ENCODE measurements around the gene CCDC93. TPM values are rescaled to one million over a fixed set of nuclear protein-coding genes. Genes with fewer than 3 reads are reported as not detected.

CCDC93 gene
- total and polyA plus RNA-seq, 9 donors = 10.3 to 33.8 (median 25.4) TPM

DNA sequence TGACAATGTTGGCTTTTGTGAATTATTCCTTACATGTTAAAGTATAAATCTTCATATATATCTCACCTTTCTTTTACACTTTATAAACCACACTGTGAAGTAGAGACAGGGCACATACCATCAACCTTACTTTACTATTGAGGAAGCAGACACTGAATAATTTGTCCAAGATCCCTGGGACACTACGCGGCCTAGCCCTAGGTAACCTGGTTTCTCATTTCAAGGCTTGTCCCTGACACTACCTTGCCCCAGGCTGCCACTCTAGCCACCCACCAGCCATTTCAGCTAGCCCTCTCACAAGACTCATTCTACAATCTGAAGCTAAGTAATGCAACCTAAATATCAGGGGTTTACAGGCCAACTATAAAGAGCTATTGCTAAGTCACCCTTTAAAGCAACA, 26.7 kb downstream of the CCDC93 start:
- Histone ChIP-seq H3K4me1 (ENCODE audit: insufficient read depth) (no peaks in the 10 kb centered on the region), H3K36me3 (no peaks in the 10 kb centered on the region), H3K27me3 (no peaks in the 10 kb centered on the region), H3K9me3 (no peaks in the 10 kb centered on the region), H3K4me3 (no peak overlapping the region), H3K27ac (no peak overlapping the region)
- intact Hi-C loops (cut with DNase I) = no loop called here
- TF ChIP-seq, protein P1, sequence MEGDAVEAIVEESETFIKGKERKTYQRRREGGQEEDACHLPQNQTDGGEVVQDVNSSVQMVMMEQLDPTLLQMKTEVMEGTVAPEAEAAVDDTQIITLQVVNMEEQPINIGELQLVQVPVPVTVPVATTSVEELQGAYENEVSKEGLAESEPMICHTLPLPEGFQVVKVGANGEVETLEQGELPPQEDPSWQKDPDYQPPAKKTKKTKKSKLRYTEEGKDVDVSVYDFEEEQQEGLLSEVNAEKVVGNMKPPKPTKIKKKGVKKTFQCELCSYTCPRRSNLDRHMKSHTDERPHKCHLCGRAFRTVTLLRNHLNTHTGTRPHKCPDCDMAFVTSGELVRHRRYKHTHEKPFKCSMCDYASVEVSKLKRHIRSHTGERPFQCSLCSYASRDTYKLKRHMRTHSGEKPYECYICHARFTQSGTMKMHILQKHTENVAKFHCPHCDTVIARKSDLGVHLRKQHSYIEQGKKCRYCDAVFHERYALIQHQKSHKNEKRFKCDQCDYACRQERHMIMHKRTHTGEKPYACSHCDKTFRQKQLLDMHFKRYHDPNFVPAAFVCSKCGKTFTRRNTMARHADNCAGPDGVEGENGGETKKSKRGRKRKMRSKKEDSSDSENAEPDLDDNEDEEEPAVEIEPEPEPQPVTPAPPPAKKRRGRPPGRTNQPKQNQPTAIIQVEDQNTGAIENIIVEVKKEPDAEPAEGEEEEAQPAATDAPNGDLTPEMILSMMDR (IDR thresholded peaks at IDR 0.05) = no peak
- DNase-seq = no peak
- 94 to 97% (median 96%) methylated on average over 2 of the region's 2 CpGs for WGBS, 3 donors

DNA sequence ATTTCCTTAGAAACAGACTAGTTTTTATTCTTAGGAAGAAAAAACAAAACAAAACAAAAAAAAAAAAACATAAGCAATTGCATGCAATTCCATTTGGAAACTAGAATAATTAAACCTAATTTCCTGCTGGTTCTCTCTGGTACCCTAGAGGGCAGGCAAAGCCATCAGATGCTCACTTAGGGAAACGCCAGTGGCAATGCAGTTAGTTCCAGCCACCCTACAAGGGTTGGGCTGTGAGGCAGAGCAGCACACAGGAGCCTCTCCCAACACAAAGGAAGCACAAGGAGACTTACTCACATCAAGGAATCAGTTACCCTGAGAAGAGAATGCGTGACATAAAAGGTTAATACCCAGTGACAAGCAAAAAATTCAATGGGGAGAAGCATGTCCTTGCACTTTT, 28.8 kb downstream of the CCDC93 start:
- 77 to 81% (median 79%) methylated on average over 2 of the region's 2 CpGs for WGBS, 3 donors
- Histone ChIP-seq H3K4me3 (no peak overlapping the region), H3K36me3 (no peaks in the 10 kb centered on the region), H3K9me3 (no peaks in the 10 kb centered on the region), H3K27me3 (no peaks in the 10 kb centered on the region), H3K4me1 (ENCODE audit: insufficient read depth) (no peaks in the 10 kb centered on the region), H3K27ac (no peak overlapping the region)
- DNase-seq = no peak
- intact Hi-C loops (cut with DNase I) = no loop called here
- TF ChIP-seq EP300 (IDR thresholded peaks at IDR 0.05) = no peak

DNA sequence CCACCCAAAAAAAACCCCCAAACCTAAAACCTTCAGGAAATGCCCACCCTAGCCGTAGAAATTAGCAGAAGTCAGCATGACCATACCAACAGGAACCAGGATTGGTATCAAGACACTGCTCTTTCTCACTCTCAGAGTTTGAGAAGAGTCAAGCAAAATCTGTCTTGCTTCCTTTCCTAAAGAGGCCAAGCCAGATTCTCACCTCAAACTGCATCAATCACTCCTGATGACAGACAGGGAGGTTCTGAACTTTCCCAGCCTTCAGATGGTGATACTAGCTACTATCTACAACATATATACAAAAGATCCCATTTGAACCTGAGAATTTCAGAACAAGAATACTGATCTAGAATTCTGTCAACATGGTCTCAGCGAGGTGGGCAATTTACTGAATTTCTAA, 29.7 kb downstream of the CCDC93 start:
- no peak overlapping the region for H3K4me3 ChIP-seq
- no peaks in the 10 kb centered on the region for H3K27me3 ChIP-seq
- intact Hi-C loops (cut with DNase I) = no loop called here
- no peaks in the 10 kb centered on the region for H3K36me3 ChIP-seq
- TF ChIP-seq EP300 (IDR thresholded peaks at IDR 0.05) = no peak
- TF ChIP-seq, protein P1 (IDR thresholded peaks at IDR 0.05) = no peak
- TF ChIP-seq POLR2A (IDR thresholded peaks at IDR 0.05) = no peak
- no peak overlapping the region for H3K27ac ChIP-seq
- 95 to 97% (median 96%) methylated on average over 2 of the region's 2 CpGs for WGBS, 3 donors
- DNase-seq = no peak
- H3K4me1 ChIP-seq (ENCODE audit: insufficient read depth) = no peaks in the 10 kb centered on the region
- H3K9me3 ChIP-seq = no peaks in the 10 kb centered on the region

DNA sequence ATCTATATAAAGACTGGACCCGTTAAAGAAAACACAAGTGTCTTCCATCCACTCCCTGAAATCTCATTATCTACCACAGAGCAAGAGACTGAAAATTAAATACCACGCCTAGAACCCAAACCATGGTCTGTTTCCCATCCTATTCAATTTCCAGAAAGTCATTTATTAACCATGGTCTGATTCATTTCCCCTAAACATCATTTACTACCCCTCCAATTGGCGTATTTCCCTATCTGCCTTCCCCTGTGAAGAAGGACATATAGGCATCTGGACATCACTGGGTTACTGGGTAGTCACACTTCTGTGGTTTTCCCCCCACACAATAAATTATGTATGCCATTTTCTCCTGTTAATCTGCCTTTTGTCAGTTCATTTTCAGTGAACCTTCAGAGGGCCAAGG, 30.8 kb downstream of the CCDC93 start:
- no peak for TF ChIP-seq POLR2A (IDR thresholded peaks at IDR 0.05)
- TF ChIP-seq, protein P1 (IDR thresholded peaks at IDR 0.05) = no peak
- TF ChIP-seq EP300 (IDR thresholded peaks at IDR 0.05) = no peak
- Histone ChIP-seq H3K9me3 (no peaks in the 10 kb centered on the region), H3K27me3 (no peaks in the 10 kb centered on the region), H3K36me3 (no peaks in the 10 kb centered on the region), H3K4me1 (ENCODE audit: insufficient read depth) (no peaks in the 10 kb centered on the region), H3K4me3 (no peak overlapping the region), H3K27ac (no peak overlapping the region)
- no peak for DNase-seq
- intact Hi-C loops (cut with DNase I) = no loop called here
- 78 to 94% (median 85%) methylated on average over 3 of the region's 3 CpGs for WGBS, 3 donors

DNA sequence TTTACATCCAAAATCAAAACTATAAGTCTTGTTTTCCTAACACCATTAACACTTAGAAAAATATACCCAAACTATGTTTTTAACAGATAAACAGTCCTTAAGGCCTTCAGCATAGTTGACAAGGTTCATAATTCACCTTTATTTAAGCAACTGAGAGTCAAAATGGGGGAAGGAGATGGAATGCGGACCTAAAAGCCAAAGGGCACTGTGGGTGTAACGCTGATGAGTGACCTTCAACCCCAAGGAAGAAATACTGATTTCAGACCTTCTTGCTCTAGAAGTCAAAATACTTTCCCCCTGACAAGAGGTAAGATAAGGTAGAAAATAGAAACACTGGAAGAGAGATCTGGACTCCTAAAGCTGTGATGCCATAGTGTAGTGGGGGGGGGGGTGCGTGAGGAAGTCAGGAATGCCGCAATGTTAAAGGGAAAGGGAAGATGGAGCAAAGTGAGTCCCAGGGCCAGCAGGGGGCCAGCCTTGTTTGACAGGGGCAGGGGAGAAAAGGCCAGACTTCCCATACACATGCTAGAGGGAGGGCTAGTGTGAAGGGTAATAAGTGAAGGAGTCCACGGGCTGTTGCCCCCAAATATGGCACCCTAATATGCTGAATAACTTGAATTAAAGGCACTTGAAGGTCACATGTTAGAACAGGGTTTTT, 31.4 kb downstream of the CCDC93 start:
- DNase-seq = no peak
- Histone ChIP-seq H3K36me3 (no peaks in the 10 kb centered on the region), H3K27me3 (no peaks in the 10 kb centered on the region), H3K27ac (no peak overlapping the region), H3K4me1 (ENCODE audit: insufficient read depth) (no peaks in the 10 kb centered on the region), H3K9me3 (no peaks in the 10 kb centered on the region), H3K4me3 (no peak overlapping the region)
- WGBS, 3 donors = 86 to 91% (median 90%) methylated on average over 5 of the region's 5 CpGs
- intact Hi-C loops (cut with DNase I) = no loop called here
- TF ChIP-seq POLR2A (IDR thresholded peaks at IDR 0.05) (no peak), EP300 (IDR thresholded peaks at IDR 0.05) (no peak)
- TF ChIP-seq, protein P1 (IDR thresholded peaks at IDR 0.05) = no peak

All from ovary (tissue), 9 donors.